MM.1S (cell line): ENCODE data around the gene CD109.

Source experiments
- CTCF ChIP-seq: fragments of 300-600 bp; sonication (generic); IDR thresholded peaks from 2 replicates; pipeline ENCODE4 v1.5.1; 2016; ENCODE audit warnings: antibody characterized with exemption, low read length, mixed read lengths
- EZH2 ChIP-seq: fragments of 300-600 bp; sonication (generic); optimal IDR thresholded peaks from 2 replicates; pipeline ENCODE3; 2017; ENCODE audit warnings: low read depth, mild to moderate bottlenecking, antibody characterized with exemption, low read length, mixed read lengths
- EZH2phosphoT487 ChIP-seq: fragments of 300-600 bp; sonication (generic); IDR thresholded peaks from 2 replicates; pipeline ENCODE4 v1.6.1; 2018; ENCODE audit warnings: antibody characterized with exemption, low read length

DNA sequence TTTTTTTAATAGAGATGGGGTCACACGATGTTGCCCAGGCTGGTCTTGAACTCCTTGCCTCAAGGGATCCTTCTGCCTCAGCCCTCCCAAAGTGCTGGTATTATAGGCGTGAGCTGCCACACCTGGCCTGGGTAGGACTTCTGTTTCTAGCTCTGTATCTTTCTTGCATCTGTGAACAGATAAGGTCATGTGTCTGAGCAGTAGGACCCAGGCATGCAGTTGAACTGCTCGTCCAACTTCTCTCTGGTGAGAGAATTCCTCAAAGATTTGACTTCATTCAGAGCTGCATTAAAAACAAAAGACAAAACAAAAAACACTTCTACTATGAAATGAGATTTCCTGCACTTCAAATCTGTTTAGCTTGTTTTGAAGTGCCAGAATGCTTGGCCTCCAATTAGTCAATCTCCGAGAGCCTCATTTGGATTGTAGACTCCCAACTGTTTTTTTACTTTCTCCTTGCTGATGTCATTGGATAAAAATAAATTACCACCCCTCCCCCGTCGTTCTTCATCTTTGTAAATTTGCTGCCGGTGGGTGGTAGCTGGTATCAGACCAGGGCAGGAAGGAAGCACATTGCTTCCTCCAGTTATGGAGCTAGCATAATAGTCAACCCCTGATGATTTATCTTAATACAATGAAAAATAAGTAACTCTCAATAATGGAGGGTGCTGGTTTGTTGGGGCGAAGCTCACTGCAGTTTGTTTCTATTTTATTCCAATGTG lies 17.6 kb downstream of the CD109 start:
- TF ChIP-seq EZH2 (no peak), CTCF (no peak), EZH2phosphoT487 (no peak)
